ENCODE results near the gene CYP2W1. TPM values are rescaled to one million over a fixed set of nuclear protein-coding genes. Genes with fewer than 3 reads are reported as not detected.
"Not testable (repeated sequence)": the region's sequence is repeated elsewhere in the genome, so short reads cannot be mapped to it uniquely, and the experiment has no call there.

CYP2W1 gene
- total RNA-seq, 1 experiment from 2014 or later = not detected

- Histone ChIP-seq H3K27me3 (ENCODE audit: insufficient read depth, low read depth) (no peaks in the 10 kb centered on the region), H4K20me1 (ENCODE audit: insufficient read depth) (peaks cover 8% of the 10 kb centered on the region), H2AFZ (no peak overlapping the region), H3K79me2 (ENCODE audit: low read depth) (no peaks in the 10 kb centered on the region), H3F3A (ENCODE audit: insufficient read depth, low read depth) (peaks cover 4% of the 10 kb centered on the region; the same call in 1 of the 2 replicates), H3K9me3 (ENCODE audit: insufficient read depth, low read depth) (no peaks in the 10 kb centered on the region), H3K4me3 (no peak overlapping the region), H3K36me3 (ENCODE audit: low read depth) (no peaks in the 10 kb centered on the region), H3K4me2 (no peak overlapping the region), H3K27ac (no peak overlapping the region), H3K4me1 (replicated peaks; ENCODE audit: insufficient read depth) (no peaks in the 10 kb centered on the region), H3K9me2 (ENCODE audit: insufficient read depth) (no peaks in the 10 kb centered on the region)
- BruUV-seq (replicated peaks) = no TSS peak
- ChIA-PET CTCF (interaction anchor here (0.6 kb wide), 1 partner anchor 66 kb away, joined by 3 read pairs; no protein-coding TSS in a partner anchor), POLR2A (ENCODE audit: unreplicated experiment) (no interaction called here)
- no peak for DNase-seq
- no peak for TF ChIP-seq CTCF (conservative IDR thresholded peaks at IDR 0.05)
- TF ChIP-seq EZH2 (IDR thresholded peaks at IDR 0.05; ENCODE audit: low read depth) = no peak
- intact Hi-C loops (cut with micrococcal nuclease; ENCODE audit: unreplicated experiment) = no loop called here
Measured at GRCh38 chr7:999941-1000935, 17.3 kb downstream of the CYP2W1 start.

- H3K4me3 ChIP-seq; H2AFZ ChIP-seq; H3K27me3 ChIP-seq (ENCODE audit: insufficient read depth, low read depth); intact Hi-C loops (cut with micrococcal nuclease; ENCODE audit: unreplicated experiment); H3K36me3 ChIP-seq (ENCODE audit: low read depth); H3K79me2 ChIP-seq (ENCODE audit: low read depth); H3K9me3 ChIP-seq (ENCODE audit: insufficient read depth, low read depth); H3K4me2 ChIP-seq; H3F3A ChIP-seq (ENCODE audit: insufficient read depth, low read depth); H3K9me2 ChIP-seq (ENCODE audit: insufficient read depth); DNase-seq; POLR2A ChIA-PET (ENCODE audit: unreplicated experiment); H3K27ac ChIP-seq; H3K4me1 ChIP-seq (replicated peaks; ENCODE audit: insufficient read depth); BruUV-seq (replicated peaks): not testable (repeated sequence)
- CTCF ChIA-PET = interaction anchor here (0.6 kb wide), 1 partner anchor 65 kb away, joined by 3 read pairs; no protein-coding TSS in a partner anchor
- peaks cover 16% of the 10 kb centered on the region for H4K20me1 ChIP-seq (ENCODE audit: insufficient read depth)
Measured at GRCh38 chr7:1001069-1001770, 18.2 kb downstream of the CYP2W1 start.

GRCh38 chr7:1002026-1002425 is 19.0 kb downstream of the CYP2W1 start:
- H3F3A ChIP-seq (ENCODE audit: insufficient read depth, low read depth); CTCF ChIA-PET; DNase-seq; H3K36me3 ChIP-seq (ENCODE audit: low read depth); H3K9me3 ChIP-seq (ENCODE audit: insufficient read depth, low read depth); H2AFZ ChIP-seq; intact Hi-C loops (cut with micrococcal nuclease; ENCODE audit: unreplicated experiment); H3K4me2 ChIP-seq; POLR2A ChIA-PET (ENCODE audit: unreplicated experiment); H3K79me2 ChIP-seq (ENCODE audit: low read depth); BruUV-seq (replicated peaks); H3K27ac ChIP-seq; H3K4me3 ChIP-seq; H3K9me2 ChIP-seq (ENCODE audit: insufficient read depth); H3K4me1 ChIP-seq (replicated peaks; ENCODE audit: insufficient read depth); H3K27me3 ChIP-seq (ENCODE audit: insufficient read depth, low read depth): not testable (repeated sequence)
- H4K20me1 ChIP-seq (ENCODE audit: insufficient read depth) = peaks cover 20% of the 10 kb centered on the region

GRCh38 chr7:1002445-1002844 is 19.5 kb downstream of the CYP2W1 start:
- H3K27ac ChIP-seq; H3K27me3 ChIP-seq (ENCODE audit: insufficient read depth, low read depth); CTCF ChIA-PET; H3F3A ChIP-seq (ENCODE audit: insufficient read depth, low read depth); DNase-seq; H3K4me3 ChIP-seq; H3K9me3 ChIP-seq (ENCODE audit: insufficient read depth, low read depth); H3K79me2 ChIP-seq (ENCODE audit: low read depth); BruUV-seq (replicated peaks); H3K4me2 ChIP-seq; H3K36me3 ChIP-seq (ENCODE audit: low read depth); H3K9me2 ChIP-seq (ENCODE audit: insufficient read depth); intact Hi-C loops (cut with micrococcal nuclease; ENCODE audit: unreplicated experiment); H3K4me1 ChIP-seq (replicated peaks; ENCODE audit: insufficient read depth); H2AFZ ChIP-seq; POLR2A ChIA-PET (ENCODE audit: unreplicated experiment): not testable (repeated sequence)
- peaks cover 21% of the 10 kb centered on the region for H4K20me1 ChIP-seq (ENCODE audit: insufficient read depth)

All from PC-9 (cell line).